Naive B cell (primary cell): ENCODE data around the gene BNIP3. TPM values are rescaled to one million over a fixed set of nuclear protein-coding genes. Genes with fewer than 3 reads are reported as not detected.
A peak's percentile ranks its signal among the peaks of the same experiment; 100 is the strongest.

ENCODE experiments used
- ATAC-seq, 2 donors: fragments of 150-1000 bp; cut with Tn5 transposase; 2 replicates each; pipeline ENCODE4 v1.10.0; 2021; ENCODE audit warnings: low read depth in 2 of 2, mild to moderate bottlenecking in 2 of 2, moderate library complexity in 2 of 2
- DNase-seq: peaks from one replicate; pipeline ENCODE4 v3.0.0; 2022
- H3K27ac Mint-ChIP-seq, 6 donors: one replicate each; pipeline ENCODE4 v1.8.0; 2020 to 2022; ENCODE audit warnings: mild to moderate bottlenecking in 6 of 6, mixed read lengths in 6 of 6, moderate library complexity in 5 of 6, inconsistent platforms in 2 of 6
- H3K27me3 Mint-ChIP-seq, 3 donors: one replicate each; pipeline ENCODE4 v1.8.0; 2021 to 2022; ENCODE audit warnings: mixed read lengths in 3 of 3, mild to moderate bottlenecking in 1 of 3
- H3K36me3 Mint-ChIP-seq, 2 donors: one replicate each; pipeline ENCODE4 v1.8.0; 2020 to 2022; ENCODE audit warnings: mixed read lengths in 2 of 2, inconsistent platforms in 1 of 2, mild to moderate bottlenecking in 1 of 2
- H3K4me1 Mint-ChIP-seq, 3 donors: one replicate each; pipeline ENCODE4 v1.8.0; 2020 to 2022; ENCODE audit warnings: mixed read lengths in 3 of 3, inconsistent platforms in 1 of 3, mild to moderate bottlenecking in 1 of 3, moderate library complexity in 1 of 3
- H3K4me3 Mint-ChIP-seq, 8 donors: one replicate each; pipeline ENCODE4 v1.8.0; 2020 to 2022; ENCODE audit warnings: mild to moderate bottlenecking in 8 of 8, mixed read lengths in 8 of 8, moderate library complexity in 8 of 8, inconsistent platforms in 2 of 8
- H3K9me3 Mint-ChIP-seq, 7 donors: one replicate each; pipeline ENCODE4 v1.8.0; 2020 to 2022; ENCODE audit warnings: mixed read lengths in 7 of 7, mild to moderate bottlenecking in 5 of 7, inconsistent platforms in 2 of 7, moderate library complexity in 1 of 7
- polyA plus RNA-seq, 6 donors: library from polyadenylated mRNA; unstranded; fragments of 300-500 nt; fragmentation: Illumina TruSeq; gene quantifications; one replicate each; pipeline ENCODE4 v1.2.3, GENCODE V29; 2021; ENCODE audit warnings: low read depth in 6 of 6

The BNIP3 gene
- polyA plus RNA-seq, 6 donors from 2014 or later, result 7.0 to 13.5 (median 11.5) TPM

GRCh38 chr10:132011445-132011844 lies 29.7 kb upstream of the BNIP3 start:
- no peak overlapping the region for H3K27ac Mint-ChIP-seq
- H3K4me1 Mint-ChIP-seq, result no peaks in the 10 kb centered on the region
- H3K4me3 Mint-ChIP-seq, result no peak overlapping the region
- H3K27me3 Mint-ChIP-seq, result peaks cover 18 to 28% (median 23%) of the 10 kb centered on the region in 3 donors
- DNase-seq (no peak), ATAC-seq (no peak)
- no peaks in the 10 kb centered on the region for H3K36me3 Mint-ChIP-seq
- H3K9me3 Mint-ChIP-seq, result no peaks in the 10 kb centered on the region

GRCh38 chr10:132011024-132011423 lies 29.3 kb upstream of the BNIP3 start:
- H3K4me3 Mint-ChIP-seq, result no peak overlapping the region
- no peak for DNase-seq
- H3K36me3 Mint-ChIP-seq, result no peaks in the 10 kb centered on the region
- H3K27ac Mint-ChIP-seq, result no peak overlapping the region
- ATAC-seq, result no peak
- H3K9me3 Mint-ChIP-seq, result no peaks in the 10 kb centered on the region
- H3K27me3 Mint-ChIP-seq, result peaks cover 18 to 28% (median 23%) of the 10 kb centered on the region in 3 donors
- H3K4me1 Mint-ChIP-seq, result no peaks in the 10 kb centered on the region

GRCh38 chr10:132010483-132010882 lies 28.8 kb upstream of the BNIP3 start:
- ATAC-seq (no peak), DNase-seq (no peak)
- Mint-ChIP-seq H3K4me3 (no peak overlapping the region), H3K9me3 (no peaks in the 10 kb centered on the region), H3K4me1 (no peaks in the 10 kb centered on the region), H3K27me3 (peaks cover 18 to 28% (median 23%) of the 10 kb centered on the region in 3 donors), H3K27ac (no peak overlapping the region), H3K36me3 (no peaks in the 10 kb centered on the region)

GRCh38 chr10:132009575-132009974 lies 27.9 kb upstream of the BNIP3 start:
- no peak overlapping the region for H3K4me3 Mint-ChIP-seq
- H3K36me3 Mint-ChIP-seq, result no peaks in the 10 kb centered on the region
- H3K27me3 Mint-ChIP-seq, result peaks cover 18 to 28% (median 23%) of the 10 kb centered on the region in 3 donors
- H3K9me3 Mint-ChIP-seq, result peaks cover 0 to 2% (median 0%) of the 10 kb centered on the region in 7 donors
- H3K27ac Mint-ChIP-seq, result no peak overlapping the region
- no peak for DNase-seq
- ATAC-seq, result no peak
- H3K4me1 Mint-ChIP-seq, result no peaks in the 10 kb centered on the region

- Mint-ChIP-seq H3K27ac (no peak overlapping the region), H3K27me3 (peaks cover 18 to 31% (median 23%) of the 10 kb centered on the region in 3 donors), H3K4me1 (no peaks in the 10 kb centered on the region), H3K36me3 (no peaks in the 10 kb centered on the region), H3K4me3 (no peak overlapping the region), H3K9me3 (peaks cover 0 to 2% (median 0%) of the 10 kb centered on the region in 7 donors)
- no peak for ATAC-seq
- no peak for DNase-seq
Measured at GRCh38 chr10:132007681-132008080, 26.0 kb upstream of the BNIP3 start.

GRCh38 chr10:132006966-132007365 lies 25.2 kb upstream of the BNIP3 start:
- Mint-ChIP-seq H3K9me3 (peaks cover 0 to 2% (median 0%) of the 10 kb centered on the region in 7 donors), H3K27ac (no peak overlapping the region), H3K4me3 (no peak overlapping the region), H3K4me1 (no peaks in the 10 kb centered on the region), H3K27me3 (peaks cover 23 to 38% (median 24%) of the 10 kb centered on the region in 3 donors), H3K36me3 (no peaks in the 10 kb centered on the region)
- ATAC-seq (no peak), DNase-seq (no peak)

GRCh38 chr10:132005147-132005546 lies 23.4 kb upstream of the BNIP3 start:
- H3K27me3 Mint-ChIP-seq, result peaks cover 23 to 40% (median 24%) of the 10 kb centered on the region in 3 donors
- peaks cover 0 to 2% (median 0%) of the 10 kb centered on the region in 7 donors for H3K9me3 Mint-ChIP-seq
- DNase-seq, result no peak
- no peak overlapping the region for H3K4me3 Mint-ChIP-seq
- ATAC-seq, result no peak
- no peak overlapping the region for H3K27ac Mint-ChIP-seq
- H3K36me3 Mint-ChIP-seq, result no peaks in the 10 kb centered on the region
- H3K4me1 Mint-ChIP-seq, result no peaks in the 10 kb centered on the region

GRCh38 chr10:132004052-132004451 lies 22.3 kb upstream of the BNIP3 start:
- peaks cover 20 to 32% (median 22%) of the 10 kb centered on the region in 3 donors for H3K27me3 Mint-ChIP-seq
- H3K27ac Mint-ChIP-seq, result peak overlapping the region in 1 of 6 donors; percentile 47
- ATAC-seq, result no peak

GRCh38 chr10:132003282-132003924 lies 21.7 kb upstream of the BNIP3 start:
- H3K27me3 Mint-ChIP-seq, result peaks cover 16 to 27% (median 17%) of the 10 kb centered on the region in 3 donors
- H3K4me3 Mint-ChIP-seq, result no peak overlapping the region
- H3K27ac Mint-ChIP-seq, result no peak overlapping the region
- no peaks in the 10 kb centered on the region for H3K36me3 Mint-ChIP-seq
- DNase-seq (no peak), ATAC-seq (no peak)
- no peaks in the 10 kb centered on the region for H3K4me1 Mint-ChIP-seq
- peaks cover 0 to 2% (median 0%) of the 10 kb centered on the region in 7 donors for H3K9me3 Mint-ChIP-seq

More at GRCh38 chr10:132004052-132004451, 22.3 kb upstream of the BNIP3 start:
- no peaks in the 10 kb centered on the region for H3K4me1 Mint-ChIP-seq
- no peak overlapping the region for H3K4me3 Mint-ChIP-seq
- no peaks in the 10 kb centered on the region for H3K36me3 Mint-ChIP-seq
- H3K9me3 Mint-ChIP-seq, result peaks cover 0 to 2% (median 0%) of the 10 kb centered on the region in 7 donors
- DNase-seq, result no peak

- H3K9me3 Mint-ChIP-seq, result peaks cover 0 to 2% (median 0%) of the 10 kb centered on the region in 7 donors
- peak overlapping the region in 1 of 6 donors; percentile 55 for H3K27ac Mint-ChIP-seq
Measured at GRCh38 chr10:132002004-132002403, 20.3 kb upstream of the BNIP3 start.

GRCh38 chr10:132001238-132001972 lies 19.7 kb upstream of the BNIP3 start:
- Mint-ChIP-seq H3K36me3 (no peaks in the 10 kb centered on the region), H3K27me3 (peaks cover 0 to 23% (median 16%) of the 10 kb centered on the region in 3 donors), H3K27ac (no peak overlapping the region), H3K4me3 (peak overlapping the region in 5 of 8 donors; percentile 26 to 75 (median 68)), H3K4me1 (no peaks in the 10 kb centered on the region), H3K9me3 (peaks cover 0 to 2% (median 0%) of the 10 kb centered on the region in 7 donors)
- no peak for DNase-seq
- no peak for ATAC-seq

More at GRCh38 chr10:132002004-132002403, 20.3 kb upstream of the BNIP3 start:
- no peak overlapping the region for H3K4me3 Mint-ChIP-seq
- no peak for ATAC-seq
- H3K4me1 Mint-ChIP-seq, result no peaks in the 10 kb centered on the region
- H3K36me3 Mint-ChIP-seq, result no peaks in the 10 kb centered on the region
- no peak for DNase-seq
- peaks cover 6 to 22% (median 16%) of the 10 kb centered on the region in 3 donors for H3K27me3 Mint-ChIP-seq

- ATAC-seq (no peak), DNase-seq (no peak)
- Mint-ChIP-seq H3K27me3 (peaks cover 0 to 25% (median 19%) of the 10 kb centered on the region in 3 donors), H3K9me3 (no peaks in the 10 kb centered on the region), H3K4me1 (no peaks in the 10 kb centered on the region), H3K27ac (peak overlapping the region in 1 of 6 donors; percentile 72), H3K36me3 (no peaks in the 10 kb centered on the region), H3K4me3 (no peak overlapping the region)
Measured at GRCh38 chr10:131998845-131999681, 17.3 kb upstream of the BNIP3 start.
